ENCODE results near the gene ZFP91. TPM values are rescaled to one million over a fixed set of nuclear protein-coding genes. Genes with fewer than 3 reads are reported as not detected.

The ZFP91 gene
- total and polyA plus RNA-seq, 2 donors (not counting 3 experiments of a cell fraction or from before 2014, with no cell fraction given) = 20.2 to 52.0 TPM

- no peak for DNase-seq (ENCODE audit: low read depth, low spot score)
- H3K27ac ChIP-seq (ENCODE audit: insufficient read depth, low read depth, low read length) = no peak overlapping the region
- no TSS peak for BruUV-seq (replicated peaks)
- dilution Hi-C loops (cut with MboI; ENCODE audit: extremely low pct_ligation_motif_present, low sequenced_read_pairs) (no loop called here), intact Hi-C loops (cut with micrococcal nuclease) (no loop called here)
- H3K4me2 ChIP-seq (ENCODE audit: insufficient read depth, low read length) = no peak overlapping the region
- H3K79me2 ChIP-seq (ENCODE audit: control insufficient read depth, insufficient read depth, low read length) = no peaks in the 10 kb centered on the region
- H4K20me1 ChIP-seq (replicated peaks; ENCODE audit: control insufficient read depth, extremely low read depth, insufficient read depth, low read length) = no peaks in the 10 kb centered on the region
- H3K9ac ChIP-seq (replicated peaks; ENCODE audit: extremely low read depth, insufficient read depth, low read length) = no peak overlapping the region
- no peak overlapping the region for H3K4me3 ChIP-seq (replicated peaks in 1 of 3; ENCODE audit: insufficient read depth in 1 of 3, low read depth in 1 of 3, low read length in 3 of 3)
- no peak for FAIRE-seq
- no peak overlapping the region for H2AFZ ChIP-seq (ENCODE audit: low read depth, low read length)
- CTCF ChIA-PET = interaction anchor here (1.5 kb wide), 1 partner anchor 38 kb away, joined by 3 read pairs; no protein-coding TSS in a partner anchor
- POLR2A ChIA-PET = no interaction called here
- no peaks in the 10 kb centered on the region for H3K4me1 ChIP-seq (ENCODE audit: control insufficient read depth, extremely low read depth, insufficient read depth, low read length)
- H3K36me3 ChIP-seq (ENCODE audit: control insufficient read depth in 2 of 2, extremely low read depth in 1 of 2, insufficient read depth in 2 of 2, low read length in 2 of 2) = peaks cover 0 to 2% of the 10 kb centered on the region in 2 experiments
- no peaks in the 10 kb centered on the region for H3K27me3 ChIP-seq (ENCODE audit: control insufficient read depth in 2 of 2, insufficient read depth in 2 of 2, low read length in 2 of 2)
- TF ChIP-seq MYC (IDR thresholded peaks at IDR 0.05; ENCODE audit: low read depth, low read length) (no peak), POLR2AphosphoS5 (IDR thresholded peaks at IDR 0.05; ENCODE audit: insufficient read depth, low read depth, low read length) (no peak), POLR2A (IDR thresholded peaks at IDR 0.05; ENCODE audit: low read depth, low read length) (no peak), MAX (IDR thresholded peaks at IDR 0.05; ENCODE audit: insufficient read depth, insufficient read length) (no peak), EZH2 (IDR thresholded peaks at IDR 0.05; ENCODE audit: borderline replicate concordance, low read depth, low read length, severe bottlenecking) (no peak), CTCF (IDR thresholded peaks at IDR 0.05; ENCODE audit: extremely low read depth in 1 of 2, insufficient read depth in 1 of 2, low read depth in 1 of 2, low read length in 2 of 2) (no peak), JUN (IDR thresholded peaks at IDR 0.05; ENCODE audit: borderline replicate concordance, insufficient read depth, insufficient read length, low read depth) (no peak), FOS (IDR thresholded peaks at IDR 0.05; ENCODE audit: borderline replicate concordance, insufficient read depth, low read length) (no peak), GATA2 (IDR thresholded peaks at IDR 0.05; ENCODE audit: insufficient read depth, insufficient read length, low read depth, low read length) (no peak)
- no peaks in the 10 kb centered on the region for H3K9me3 ChIP-seq (replicated peaks; ENCODE audit: control insufficient read depth, insufficient read depth, low read length)
- no peaks in the 10 kb centered on the region for H3K9me1 ChIP-seq (replicated peaks; ENCODE audit: control insufficient read depth, extremely low read depth, insufficient read depth, low read length)
These were observed 48.6 kb upstream of the ZFP91 start for GRCh38 chr11:58530236-58530635.

Data from endothelial cell of umbilical vein (primary cell).